Measurements from ENCODE around the gene DRC3. TPM values are rescaled to one million over a fixed set of nuclear protein-coding genes. Genes with fewer than 3 reads are reported as not detected.

DRC3 gene
- total and polyA plus RNA-seq, 10 of the 15 experiments (the other 5 are each of a cell fraction or from before 2014, with no cell fraction given), result 0.18 to 2.3 (median 0.60) TPM; not detected in 3

- TF ChIP-seq MAX (IDR thresholded peaks at IDR 0.05; ENCODE audit: low read depth, low read length) (peak; percentile 95), MYC (IDR thresholded peaks at IDR 0.05; ENCODE audit: insufficient read depth, insufficient read length, insufficient replicate concordance, low read length, severe bottlenecking) (peak; percentile 64), NBN (IDR thresholded peaks at IDR 0.05) (peak; percentile 86; the same call in 1 of the 2 replicates), MTA3 (IDR thresholded peaks at IDR 0.05; ENCODE audit: borderline replicate concordance, low read length) (no peak), ZBTB11 (CRISPR knock-in tag; IDR thresholded peaks at IDR 0.05) (no peak), CBX5 (IDR thresholded peaks at IDR 0.05; ENCODE audit: low read depth) (no peak), POLR2AphosphoS5 (IDR thresholded peaks at IDR 0.05; ENCODE audit: low read length) (peak; percentile 65; the same call in 1 of the 2 replicates), IKZF2 (IDR thresholded peaks at IDR 0.05) (no peak), MLLT1 (IDR thresholded peaks at IDR 0.05) (no peak), ZNF24 (IDR thresholded peaks at IDR 0.05) (no peak), EED (IDR thresholded peaks at IDR 0.05; ENCODE audit: low read depth) (no peak), TARDBP (IDR thresholded peaks at IDR 0.05; ENCODE audit: borderline replicate concordance) (peak; percentile 94), CREM (IDR thresholded peaks at IDR 0.05; ENCODE audit: low read depth) (peak; percentile 97), YBX1 (IDR thresholded peaks at IDR 0.05) (no peak), CEBPB (IDR thresholded peaks at IDR 0.05; ENCODE audit: borderline replicate concordance in 1 of 2, low read depth in 2 of 2, low read length in 2 of 2) (no peak), IKZF1 (conservative IDR thresholded peaks at IDR 0.05) (peak; percentile 98), ETV6 (conservative IDR thresholded peaks at IDR 0.05 in 1 of 2, IDR thresholded peaks at IDR 0.05 in 1 of 2; ENCODE audit: borderline replicate concordance in 1 of 2, low read depth in 1 of 2) (no peak), SPI1 (IDR thresholded peaks at IDR 0.05; ENCODE audit: borderline replicate concordance, insufficient read depth, low read depth, low read length) (0 out of 2 replicates have a peak, but pooled peaks have one; percentile 10), NKRF (conservative IDR thresholded peaks at IDR 0.05) (peak; percentile 46), SREBF2 (IDR thresholded peaks at IDR 0.05; ENCODE audit: low read length) (no peak), SRF (IDR thresholded peaks at IDR 0.05; ENCODE audit: low read depth in 2 of 2, low read length in 2 of 2) (peak in 1 of 2 experiments; percentile 72; a peak in 2 of 4 replicates)
These were observed 66.3 kb downstream of the DRC3 start, which contains the start of the genes ATPAF2 and GID4 (continued) for GRCh38 chr17:18038861-18039534.
